HCT116 (cell line): Measurements from ENCODE around the gene CEP112. TPM values are rescaled to one million over a fixed set of nuclear protein-coding genes. Genes with fewer than 3 reads are reported as not detected.

Source experiments
- ATAC-seq: fragments of 200-7000 bp; cut with Tn5 transposase; 2 replicates; pipeline ENCODE4 v1.9.1; 2020; ENCODE audit warnings: mild to moderate bottlenecking, moderate library complexity
- BruUV-seq: library from RNA; stranded (reverse); fragments of 400-500 nt; replicated peaks from 2 replicates; lab custom pipeline; 2021; lab: Mats Ljungman, UMichigan
- CTCF ChIA-PET: fragments of 300-600 bp; sonication (Branson Sonifier 250); formaldehyde crosslinking; loops from one replicate; lab custom pipeline; 2021; ENCODE audit warnings: antibody characterized with exemption; lab: Charles Lee
- POLR2A ChIA-PET: fragments of 300-600, 350-600 bp; sonication (Branson Sonifier 250); formaldehyde crosslinking; loops from one replicate; lab custom pipeline; 2021; ENCODE audit warnings: antibody characterized with exemption; lab: Charles Lee
- RAD21 ChIA-PET, 2 experiments: fragments of 300-600 bp; sonication (Branson Sonifier 250); formaldehyde crosslinking; loops; one replicate each; lab custom pipeline; 2023; ENCODE audit warnings: low total read pairs in 2 of 2; ENCODE audit not compliant: uncharacterized antibody in 2 of 2, unreplicated experiment in 2 of 2, low non-redundant PET in 1 of 2; lab: Charles Lee
- DNase-seq: peaks from one replicate; pipeline ENCODE4 v3.0.0-alpha.2; 2010; ENCODE audit warnings: low read depth, low spot score
- H2AFZ ChIP-seq: fragments of 200-600 bp; shearing (Covaris generic), sonication (generic); 2 replicates; pipeline ENCODE4 v1.6.1; 2017; ENCODE audit warnings: low read depth, mixed run types, mixed read lengths, antibody characterized with exemption, low read length; ENCODE audit not compliant: poor library complexity, severe bottlenecking
- H3K27ac ChIP-seq: 2 replicates; pipeline ENCODE4 v1.5.1; 2012; ENCODE audit warnings: low read depth, low read length
- H3K27me3 ChIP-seq: fragments of 200-600 bp; sonication (generic); 2 replicates; pipeline ENCODE4 v1.6.1; 2016; ENCODE audit warnings: mixed run types, low read length, mixed read lengths; ENCODE audit not compliant: insufficient read depth
- H3K36me3 ChIP-seq, 2 experiments: fragments of 200-500 bp in 1 of 2; fragments of 200-600 bp in 1 of 2; sonication (Bioruptor generic) in 1 of 2; sonication (generic) in 1 of 2; 2 replicates each; pipeline versions ENCODE4 v1.5.1 to v1.6.1; 2014 to 2016; ENCODE audit warnings: low read length in 2 of 2, inconsistent platforms in 1 of 2, mixed read lengths in 1 of 2, mixed run types in 1 of 2; ENCODE audit not compliant: insufficient read depth in 2 of 2, control insufficient read depth in 1 of 2
- H3K4me1 ChIP-seq, 2 experiments: fragments of 200-600 bp in 1 of 2; sonication (generic) in 1 of 2; 2 replicates each; pipeline versions ENCODE4 v1.5.1 to v1.6.1; 2012 to 2017; ENCODE audit warnings: low read length in 2 of 2, inconsistent platforms in 1 of 2, mild to moderate bottlenecking in 1 of 2, mixed read lengths in 1 of 2, mixed run types in 1 of 2, moderate library complexity in 1 of 2; ENCODE audit not compliant: insufficient read depth in 2 of 2, control insufficient read depth in 1 of 2
- H3K4me2 ChIP-seq: fragments of 200-600 bp; sonication (generic); 2 replicates; pipeline ENCODE4 v1.6.1; 2017; ENCODE audit warnings: mixed run types, low read length, mixed read lengths
- H3K4me3 ChIP-seq, 2 experiments: fragments of 200-600 bp in 1 of 2; sonication (generic) in 1 of 2; replicated peaks in 1 of 2; 2 replicates each; pipeline ENCODE4 v1.5.1; 2011 to 2016; ENCODE audit warnings: low read length in 2 of 2, control low read depth in 1 of 2, low read depth in 1 of 2, mild to moderate bottlenecking in 1 of 2, mixed read lengths in 1 of 2, mixed run types in 1 of 2
- H3K79me2 ChIP-seq: fragments of 200-600 bp; sonication (generic); 2 replicates; pipeline ENCODE4 v1.6.1; 2017; ENCODE audit warnings: mild to moderate bottlenecking, mixed run types, low read length, moderate library complexity, mixed read lengths; ENCODE audit not compliant: insufficient read depth
- H3K9ac ChIP-seq: fragments of 200-600 bp; sonication (generic); 2 replicates; pipeline ENCODE4 v1.6.1; 2016; ENCODE audit warnings: low read length, mixed read lengths
- H3K9me2 ChIP-seq: fragments of 200-600 bp; sonication (generic), shearing (Covaris generic); 2 replicates; pipeline ENCODE4 v1.6.1; 2017; ENCODE audit warnings: mixed run types, mild to moderate bottlenecking, moderate library complexity; ENCODE audit not compliant: insufficient read depth
- H3K9me3 ChIP-seq, 2 experiments: fragments of 200-500 bp in 1 of 2; fragments of 200-600 bp in 1 of 2; sonication (Bioruptor generic) in 1 of 2; sonication (generic) in 1 of 2; 2 replicates each; pipeline ENCODE4 v1.6.1; 2014 to 2017; ENCODE audit warnings: low read length in 2 of 2, mixed read lengths in 2 of 2, inconsistent platforms in 1 of 2, low read depth in 1 of 2, mild to moderate bottlenecking in 1 of 2, mixed run types in 1 of 2, moderate library complexity in 1 of 2; ENCODE audit not compliant: control insufficient read depth in 1 of 2, insufficient read depth in 1 of 2
- H4K20me1 ChIP-seq: fragments of 200-600 bp; sonication (generic), shearing (Covaris generic); 2 replicates; pipeline ENCODE4 v1.6.1; 2017; ENCODE audit warnings: mixed run types, mild to moderate bottlenecking, moderate library complexity; ENCODE audit not compliant: insufficient read depth
- ATF3 ChIP-seq: IDR thresholded peaks from 2 replicates; pipeline ENCODE4 v1.6.1; 2012
- CBX3 ChIP-seq: IDR thresholded peaks from 2 replicates; pipeline ENCODE4 v1.6.1; 2012; ENCODE audit warnings: low read depth
- CEBPB ChIP-seq: IDR thresholded peaks from 2 replicates; pipeline ENCODE4 v1.6.1; 2012; ENCODE audit warnings: low read depth
- CTCF ChIP-seq, 3 experiments: fragments of 200-600 bp in 1 of 3; sonication (generic) in 1 of 3; IDR thresholded peaks in 2 of 3; conservative IDR thresholded peaks in 1 of 3; 2 replicates each; pipeline ENCODE4 v1.5.1; 2012 to 2017; ENCODE audit warnings: low read depth in 2 of 3, low read length in 2 of 3, antibody characterized with exemption in 1 of 3, borderline replicate concordance in 1 of 3, control low read depth in 1 of 3, mild to moderate bottlenecking in 1 of 3, mixed read lengths in 1 of 3, mixed run types in 1 of 3, moderate library complexity in 1 of 3; ENCODE audit not compliant: insufficient read depth in 1 of 3
- EGR1 ChIP-seq: IDR thresholded peaks from 2 replicates; pipeline ENCODE4 v1.6.1; 2012; ENCODE audit warnings: low read depth
- ELF1 ChIP-seq: IDR thresholded peaks from 2 replicates; pipeline ENCODE4 v1.6.1; 2012; ENCODE audit warnings: low read depth, borderline replicate concordance
- EZH2 ChIP-seq: fragments of 200-600 bp; sonication (generic); IDR thresholded peaks from 2 replicates; pipeline ENCODE4 v1.6.1; 2017; ENCODE audit warnings: antibody characterized with exemption, mixed run types
- FOSL1 ChIP-seq: IDR thresholded peaks from 2 replicates; pipeline ENCODE4 v1.6.1; 2012; ENCODE audit warnings: low read depth
- JUND ChIP-seq: IDR thresholded peaks from 2 replicates; pipeline ENCODE4 v1.6.1; 2012
- POLR2A ChIP-seq: IDR thresholded peaks from 2 replicates; pipeline ENCODE4 v1.7.0; 2011; ENCODE audit warnings: borderline replicate concordance; ENCODE audit not compliant: insufficient read depth, insufficient read length; ENCODE audit errors: extremely low read depth
- POLR2AphosphoS5 ChIP-seq: IDR thresholded peaks from 2 replicates; pipeline ENCODE4 v1.6.1; 2011; ENCODE audit warnings: mild to moderate bottlenecking, low read depth, low read length, moderate library complexity
- RAD21 ChIP-seq: IDR thresholded peaks from 2 replicates; pipeline ENCODE4 v1.6.1; 2012; ENCODE audit warnings: low read depth, mild to moderate bottlenecking
- REST ChIP-seq: IDR thresholded peaks from 2 replicates; pipeline ENCODE4 v1.6.1; 2012; ENCODE audit warnings: low read depth
- SP1 ChIP-seq: IDR thresholded peaks from 2 replicates; pipeline ENCODE4 v1.6.1; 2012; ENCODE audit warnings: low read depth
- SRF ChIP-seq: IDR thresholded peaks from 2 replicates; pipeline ENCODE4 v1.6.1; 2012; ENCODE audit warnings: low read depth
- TCF7L2 ChIP-seq: IDR thresholded peaks from 2 replicates; pipeline ENCODE4 v1.7.0; 2011; ENCODE audit warnings: borderline replicate concordance, inconsistent platforms; ENCODE audit not compliant: insufficient read depth, insufficient read length; ENCODE audit errors: extremely low read depth
- YY1 ChIP-seq: IDR thresholded peaks from 2 replicates; pipeline ENCODE4 v1.6.1; 2011; ENCODE audit warnings: low read length, low read depth, moderate library complexity, mild to moderate bottlenecking; ENCODE audit not compliant: insufficient replicate concordance; ENCODE audit errors: extremely low read depth
- ZBTB33 ChIP-seq: IDR thresholded peaks from 2 replicates; pipeline ENCODE4 v1.6.1; 2011; ENCODE audit warnings: mild to moderate bottlenecking, low read length, moderate library complexity; ENCODE audit not compliant: insufficient replicate concordance; ENCODE audit errors: extremely low read depth
- ZFX ChIP-seq: fragments of 450-650 bp; IDR thresholded peaks from 2 replicates; pipeline ENCODE4 v1.6.1; 2017
- ZNF274 ChIP-seq: fragments of 200-500 bp; sonication (Bioruptor generic); IDR thresholded peaks from 2 replicates; pipeline ENCODE4 v1.6.1; 2014; ENCODE audit warnings: mild to moderate bottlenecking, low read depth, low read length, inconsistent platforms
- intact Hi-C: fragments of 100-400 bp; cut with micrococcal nuclease; formaldehyde crosslinking; loops from 2 replicates; pipeline ENCODE4 v1.10.0; 2022
- total RNA-seq: library from RNA; stranded (reverse); gene quantifications from one replicate; pipeline ENCODE4 v1.2.1, GENCODE V29; 2021; ENCODE audit not compliant: unreplicated experiment

CEP112 gene
- total RNA-seq, 1 experiment from 2014 or later, result 10.9 TPM

- DNase-seq (peak; percentile 89), ATAC-seq (peak; percentile 80)
- Histone ChIP-seq H2AFZ (peak overlapping the region; percentile 78), H3K9ac (no peak overlapping the region), H3K4me2 (peak overlapping the region; percentile 18; the same call in 1 of the 2 replicates), H3K4me3 (no peak overlapping the region), H4K20me1 (no peaks in the 10 kb centered on the region), H3K36me3 (no peaks in the 10 kb centered on the region), H3K9me3 (no peaks in the 10 kb centered on the region), H3K4me1 (peaks cover 0 to 7% of the 10 kb centered on the region in 2 experiments; a peak in 1 of 4 replicates), H3K79me2 (no peaks in the 10 kb centered on the region), H3K27ac (no peak overlapping the region), H3K27me3 (no peaks in the 10 kb centered on the region), H3K9me2 (no peaks in the 10 kb centered on the region)
- ChIA-PET POLR2A (interaction anchor here (1.0 kb wide), 1 partner anchor 9 kb away, joined by 3 read pairs; no protein-coding TSS in a partner anchor), RAD21 (interaction anchor here (0.7 to 3.0 kb wide), 3 partner anchors 366 to 473 kb away, joined by 3 to 18 read pairs (median 5); no protein-coding TSS in a partner anchor), CTCF (interaction anchor here (0.8 to 5.9 kb wide), 16 partner anchors 12 to 696 kb away, joined by 3 to 47 read pairs (median 4); no protein-coding TSS in a partner anchor)
- no TSS peak for BruUV-seq
- intact Hi-C loops, result loop anchor here (1.0 to 2.0 kb wide), 6 partner anchors 226 to 706 kb away; no protein-coding TSS in a partner anchor
- TF ChIP-seq RAD21, result peak; percentile 97
- TF ChIP-seq ZFX, result no peak
- TF ChIP-seq POLR2A, result no peak
- peak; percentile 92 for TF ChIP-seq CBX3
- TF ChIP-seq SP1, result 0 out of 2 replicates have a peak, but pooled peaks have one; percentile 36
- no peak for TF ChIP-seq JUND
- TF ChIP-seq FOSL1, result no peak
- peak; percentile 70 for TF ChIP-seq YY1
- TF ChIP-seq CEBPB, result no peak
- TF ChIP-seq ATF3, result no peak
- peak; percentile 88 to 95 (median 88) for TF ChIP-seq CTCF (IDR thresholded peaks at IDR 0.05 in 2 of 3, conservative IDR thresholded peaks at IDR 0.05 in 1 of 3; ENCODE audit: borderline replicate concordance in 1 of 3, insufficient read depth in 1 of 3, low read depth in 2 of 3, low read length in 2 of 3)
- TF ChIP-seq EGR1, result no peak
- no peak for TF ChIP-seq EZH2
- no peak for TF ChIP-seq ZBTB33
- no peak for TF ChIP-seq ZNF274
- no peak for TF ChIP-seq ELF1
- no peak for TF ChIP-seq REST
- no peak for TF ChIP-seq POLR2AphosphoS5
- no peak for TF ChIP-seq SRF
- peak; percentile 78 for TF ChIP-seq TCF7L2
These were observed 8.8 kb upstream of the CEP112 start for GRCh38 chr17:66200685-66201092.
